IPS-18c (cell line): Measurements from ENCODE around the gene MTHFD2L.

Experiments
- H3K4me3 ChIP-seq: 2 replicates; pipeline ENCODE4 v1.7.0; 2013; ENCODE audit warnings: low read depth, mild to moderate bottlenecking, low read length, moderate library complexity; ENCODE audit not compliant: insufficient read depth
- H3K9me3 ChIP-seq: one replicate; pipeline ENCODE4 v1.6.1; 2013; ENCODE audit warnings: mild to moderate bottlenecking, low read length, moderate library complexity; ENCODE audit not compliant: control insufficient read depth, insufficient read depth

The MTHFD2L gene

GRCh38 chr4:74168841-74169240, 10.9 kb downstream of the MTHFD2L start:
- Histone ChIP-seq H3K4me3 (no peak overlapping the region), H3K9me3 (no peaks in the 10 kb centered on the region)

- Histone ChIP-seq H3K9me3 (no peaks in the 10 kb centered on the region), H3K4me3 (no peak overlapping the region)
Observed at GRCh38 chr4:74173321-74173720, 15.4 kb downstream of the MTHFD2L start.

GRCh38 chr4:74174421-74174820, 16.5 kb downstream of the MTHFD2L start:
- Histone ChIP-seq H3K9me3 (no peaks in the 10 kb centered on the region), H3K4me3 (no peak overlapping the region)

- no peaks in the 10 kb centered on the region for H3K9me3 ChIP-seq
- no peak overlapping the region for H3K4me3 ChIP-seq
Observed at GRCh38 chr4:74174941-74175340, 17.0 kb downstream of the MTHFD2L start.

GRCh38 chr4:74175379-74175778, 17.5 kb downstream of the MTHFD2L start:
- H3K9me3 ChIP-seq, result no peaks in the 10 kb centered on the region
- no peak overlapping the region for H3K4me3 ChIP-seq

GRCh38 chr4:74178798-74179197, 20.9 kb downstream of the MTHFD2L start:
- H3K9me3 ChIP-seq, result no peaks in the 10 kb centered on the region
- H3K4me3 ChIP-seq, result no peak overlapping the region

GRCh38 chr4:74181219-74181618, 23.3 kb downstream of the MTHFD2L start:
- H3K4me3 ChIP-seq, result no peak overlapping the region
- no peaks in the 10 kb centered on the region for H3K9me3 ChIP-seq

- H3K4me3 ChIP-seq, result no peak overlapping the region
- H3K9me3 ChIP-seq, result no peaks in the 10 kb centered on the region
Observed at GRCh38 chr4:74188912-74189311, 31.0 kb downstream of the MTHFD2L start.

GRCh38 chr4:74189331-74190043, 31.6 kb downstream of the MTHFD2L start:
- Histone ChIP-seq H3K9me3 (no peaks in the 10 kb centered on the region), H3K4me3 (no peak overlapping the region)

- no peaks in the 10 kb centered on the region for H3K9me3 ChIP-seq
Observed at GRCh38 chr4:74190332-74190731, 32.4 kb downstream of the MTHFD2L start.

GRCh38 chr4:74190919-74191397, 33.0 kb downstream of the MTHFD2L start:
- no peaks in the 10 kb centered on the region for H3K9me3 ChIP-seq

More at GRCh38 chr4:74190332-74190731, 32.4 kb downstream of the MTHFD2L start:
- no peak overlapping the region for H3K4me3 ChIP-seq

GRCh38 chr4:74197080-74197479, 39.2 kb downstream of the MTHFD2L start:
- Histone ChIP-seq H3K4me3 (no peak overlapping the region), H3K9me3 (no peaks in the 10 kb centered on the region)

More at GRCh38 chr4:74190919-74191397, 33.0 kb downstream of the MTHFD2L start:
- H3K4me3 ChIP-seq, result no peak overlapping the region

GRCh38 chr4:74202062-74202586, 44.2 kb downstream of the MTHFD2L start:
- no peaks in the 10 kb centered on the region for H3K9me3 ChIP-seq
- no peak overlapping the region for H3K4me3 ChIP-seq

- no peak overlapping the region for H3K4me3 ChIP-seq
- no peaks in the 10 kb centered on the region for H3K9me3 ChIP-seq
Observed at GRCh38 chr4:74203467-74203866, 45.5 kb downstream of the MTHFD2L start.

GRCh38 chr4:74205046-74205445, 47.1 kb downstream of the MTHFD2L start:
- no peaks in the 10 kb centered on the region for H3K9me3 ChIP-seq
- no peak overlapping the region for H3K4me3 ChIP-seq

GRCh38 chr4:74205559-74205958, 47.6 kb downstream of the MTHFD2L start:
- no peaks in the 10 kb centered on the region for H3K9me3 ChIP-seq
- H3K4me3 ChIP-seq, result no peak overlapping the region

- Histone ChIP-seq H3K4me3 (no peak overlapping the region), H3K9me3 (no peaks in the 10 kb centered on the region)
Observed at GRCh38 chr4:74206088-74206825, 48.3 kb downstream of the MTHFD2L start.
